CD14-positive monocyte (primary cell): ENCODE results near the gene PYGB. TPM values are rescaled to one million over a fixed set of nuclear protein-coding genes. Genes with fewer than 3 reads are reported as not detected.

Experiments used
- DNase-seq, 3 donors: peaks; one replicate each; pipeline ENCODE4 v3.0.0-alpha.2; 2011 to 2022
- H2AFZ ChIP-seq: 2 replicates; pipeline ENCODE4 v1.6.0; 2012; ENCODE audit warnings: mild to moderate bottlenecking, low read depth, low read length, inconsistent platforms; ENCODE audit not compliant: insufficient read depth, poor library complexity, severe bottlenecking
- H3K27ac ChIP-seq, 2 donors: 1 replicate in 1 of 2; 2 replicates in 1 of 2; pipeline ENCODE4 v1.5.1; 2012 to 2013; ENCODE audit warnings: low read length in 2 of 2, control low read depth in 1 of 2, inconsistent platforms in 1 of 2, low read depth in 1 of 2, mild to moderate bottlenecking in 1 of 2
- H3K27me3 ChIP-seq, 2 donors: one replicate each; pipeline versions ENCODE4 v1.6.0 to v1.6.1; 2011 to 2013; ENCODE audit warnings: low read length in 2 of 2; ENCODE audit not compliant: control insufficient read depth in 2 of 2, insufficient read depth in 2 of 2
- H3K36me3 ChIP-seq, 2 donors: replicated peaks in 1 of 2; 1 replicate in 1 of 2; 2 replicates in 1 of 2; pipeline versions ENCODE4 v1.5.1 to v1.6.1; 2012 to 2013; ENCODE audit warnings: low read length in 2 of 2, control low read depth in 1 of 2, inconsistent platforms in 1 of 2, mild to moderate bottlenecking in 1 of 2; ENCODE audit not compliant: insufficient read depth in 2 of 2, control insufficient read depth in 1 of 2
- H3K4me1 ChIP-seq, 2 donors: 1 replicate in 1 of 2; 2 replicates in 1 of 2; pipeline versions ENCODE4 v1.5.1 to v1.6.1; 2012 to 2013; ENCODE audit warnings: low read length in 2 of 2, control low read depth in 1 of 2, inconsistent platforms in 1 of 2, mild to moderate bottlenecking in 1 of 2, moderate library complexity in 1 of 2; ENCODE audit not compliant: insufficient read depth in 2 of 2, control insufficient read depth in 1 of 2
- H3K4me2 ChIP-seq: replicated peaks from 2 replicates; pipeline ENCODE3; 2012; ENCODE audit warnings: low read length, moderate library complexity, mild to moderate bottlenecking; ENCODE audit not compliant: poor library complexity, severe bottlenecking; ENCODE audit errors: extremely low read depth
- H3K4me3 ChIP-seq, 3 experiments: fragments of 200-600 bp in 1 of 3; sonication (generic) in 1 of 3; replicated peaks in 1 of 3; 1 replicate in 2 of 3; 2 replicates in 1 of 3; pipeline ENCODE4 v1.5.1; 2011 to 2013; ENCODE audit warnings: low read length in 3 of 3, mild to moderate bottlenecking in 3 of 3, control low read depth in 2 of 3, low read depth in 2 of 3, inconsistent platforms in 1 of 3, moderate library complexity in 1 of 3
- H3K79me2 ChIP-seq: 2 replicates; pipeline ENCODE4 v1.6.0; 2012; ENCODE audit warnings: mild to moderate bottlenecking, control low read depth, inconsistent platforms, low read length, moderate library complexity; ENCODE audit not compliant: insufficient read depth
- H3K9ac ChIP-seq: 2 replicates; pipeline ENCODE4 v1.6.0; 2017; ENCODE audit warnings: low read length, mild to moderate bottlenecking; ENCODE audit not compliant: insufficient read depth, poor library complexity, severe bottlenecking
- H3K9me3 ChIP-seq, 2 donors: replicated peaks in 1 of 2; 1 replicate in 1 of 2; 2 replicates in 1 of 2; pipeline versions ENCODE4 v1.5.1 to v1.6.1; 2012 to 2013; ENCODE audit warnings: low read length in 2 of 2, control low read depth in 1 of 2; ENCODE audit not compliant: control insufficient read depth in 1 of 2, insufficient read depth in 1 of 2
- H4K20me1 ChIP-seq: 2 replicates; pipeline ENCODE4 v1.6.0; 2012; ENCODE audit warnings: mild to moderate bottlenecking, low read length, control low read depth, moderate library complexity; ENCODE audit not compliant: insufficient read depth
- H3K27ac Mint-ChIP-seq, 7 donors: one replicate each; pipeline ENCODE4 v1.8.0; 2020; ENCODE audit warnings: mild to moderate bottlenecking in 7 of 7, mixed read lengths in 7 of 7, moderate library complexity in 6 of 7, inconsistent platforms in 2 of 7
- H3K27me3 Mint-ChIP-seq, 3 donors: one replicate each; pipeline ENCODE4 v1.8.0; 2021 to 2022; ENCODE audit warnings: low read depth in 3 of 3, mild to moderate bottlenecking in 3 of 3, mixed read lengths in 3 of 3, moderate library complexity in 3 of 3, inconsistent platforms in 1 of 3
- H3K36me3 Mint-ChIP-seq, 2 donors: one replicate each; pipeline ENCODE4 v1.8.0; 2020; ENCODE audit warnings: mixed read lengths in 2 of 2, inconsistent platforms in 1 of 2, mild to moderate bottlenecking in 1 of 2
- H3K4me1 Mint-ChIP-seq: one replicate; pipeline ENCODE4 v1.8.0; 2020; ENCODE audit warnings: mild to moderate bottlenecking, mixed read lengths
- H3K4me3 Mint-ChIP-seq, 2 donors: one replicate each; pipeline ENCODE4 v1.8.0; 2020; ENCODE audit warnings: mild to moderate bottlenecking in 2 of 2, mixed read lengths in 2 of 2, moderate library complexity in 1 of 2
- H3K9me3 Mint-ChIP-seq, 7 donors: one replicate each; pipeline ENCODE4 v1.8.0; 2020 to 2022; ENCODE audit warnings: mixed read lengths in 7 of 7, mild to moderate bottlenecking in 6 of 7, moderate library complexity in 6 of 7, inconsistent platforms in 2 of 7
- WGBS: methylation state at CpG from one replicate; pipeline ENCODE4 v1.1.5; 2013; ENCODE audit warnings: missing lambda C conversion rate; ENCODE audit not compliant: insufficient coverage; 5-methylcytosine and 5-hydroxymethylcytosine counted together
- intact Hi-C, 2 donors: fragments of 100-400 bp; cut with micrococcal nuclease; formaldehyde crosslinking; loops; one replicate each; pipeline versions ENCODE4 v1.15.0 to v1.15.1; 2023
- polyA plus RNA-seq, 3 donors: library from polyadenylated mRNA; depleted of rRNA in 1 of 3; unstranded in 2 of 3; stranded (reverse) in 1 of 3; fragments of 300-500 nt in 2 of 3; fragments of >200 nt in 1 of 3; fragmentation: Illumina TruSeq in 2 of 3; gene quantifications; 1 replicate in 2 of 3; 2 replicates in 1 of 3; pipeline ENCODE4 v1.2.3, GENCODE V29; 2012 to 2021
- TF ChIP-seq, protein P1 (sequence below): fragments of 200-600 bp; IDR thresholded peaks from one replicate; pipeline ENCODE4 v1.8.0; 2022; ENCODE audit warnings: antibody characterized with exemption, mild to moderate bottlenecking

The PYGB gene
- polyA plus RNA-seq, 3 donors = 26.6 to 33.2 (median 26.7) TPM

DNA sequence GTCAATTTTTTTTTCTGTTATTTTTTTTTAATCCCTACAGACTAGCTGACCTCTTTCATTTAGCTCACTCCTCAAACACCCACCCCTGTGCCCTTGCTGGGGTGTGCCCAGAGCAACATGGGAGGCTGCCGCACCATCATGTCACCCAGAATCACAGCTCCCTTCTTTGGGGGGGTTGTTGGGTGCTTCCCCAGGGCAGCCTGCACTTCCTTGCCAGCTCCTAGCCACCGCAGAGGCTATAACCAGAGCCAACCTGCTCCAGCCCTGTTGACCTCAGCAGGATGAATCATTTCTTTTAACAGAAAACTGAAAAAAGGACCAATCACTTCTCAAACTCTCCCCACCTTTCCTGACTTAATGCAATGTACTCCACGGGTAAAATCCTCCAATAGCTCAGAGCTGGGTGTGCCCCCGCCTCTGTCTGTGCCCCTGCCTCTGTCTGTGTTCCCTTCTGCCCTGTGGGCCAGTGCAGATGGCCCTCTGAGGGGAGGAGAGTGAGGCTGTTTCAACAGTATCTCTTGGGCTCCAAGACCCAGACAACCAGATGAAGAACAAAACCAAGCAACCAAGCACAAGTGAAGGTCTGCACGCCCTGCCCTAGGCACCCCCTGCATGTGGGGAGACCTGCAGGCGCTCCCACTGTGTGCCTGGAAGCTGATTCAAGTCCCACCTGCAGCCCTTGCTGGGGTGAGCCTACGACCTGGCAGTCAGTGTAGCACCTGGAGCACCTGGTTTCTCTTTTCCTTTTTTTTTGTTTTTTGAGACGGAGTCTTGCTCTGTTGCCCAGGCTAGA lies 67.7 kb downstream of the PYGB start:
- Histone ChIP-seq H4K20me1 (no peaks in the 10 kb centered on the region), H3K4me3 (no peak overlapping the region), H3K27me3 (no peaks in the 10 kb centered on the region), H3K79me2 (peaks cover 12% of the 10 kb centered on the region), H3K27ac (no peak overlapping the region), H3K36me3 (peaks cover 0 to 15% of the 10 kb centered on the region in 2 donors), H3K9ac (no peak overlapping the region), H3K9me3 (no peaks in the 10 kb centered on the region), H2AFZ (no peak overlapping the region), H3K4me1 (peaks cover 43 to 45% of the 10 kb centered on the region in 2 donors), H3K4me2 (no peak overlapping the region)
- H3K27me3 Mint-ChIP-seq = peaks cover 0 to under 1% (median 0%) of the 10 kb centered on the region in 3 donors
- 98% methylated on average over 4 of the region's 8 CpGs for WGBS
- H3K27ac Mint-ChIP-seq = peak overlapping the region in 3 of 7 donors; percentile 60 to 88 (median 70)
- peaks cover 48% of the 10 kb centered on the region for H3K4me1 Mint-ChIP-seq
- intact Hi-C loops = loop anchor here (5.0 to 10.0 kb wide), 2 partner anchors 72 to 321 kb away; partner anchors contain the start of gene APMAP (in 1 of the 2)
- H3K36me3 Mint-ChIP-seq = peaks cover 14 to 52% of the 10 kb centered on the region in 2 donors
- no peaks in the 10 kb centered on the region for H3K9me3 Mint-ChIP-seq
- DNase-seq = no peak
- no peak overlapping the region for H3K4me3 Mint-ChIP-seq
- TF ChIP-seq, protein P1, sequence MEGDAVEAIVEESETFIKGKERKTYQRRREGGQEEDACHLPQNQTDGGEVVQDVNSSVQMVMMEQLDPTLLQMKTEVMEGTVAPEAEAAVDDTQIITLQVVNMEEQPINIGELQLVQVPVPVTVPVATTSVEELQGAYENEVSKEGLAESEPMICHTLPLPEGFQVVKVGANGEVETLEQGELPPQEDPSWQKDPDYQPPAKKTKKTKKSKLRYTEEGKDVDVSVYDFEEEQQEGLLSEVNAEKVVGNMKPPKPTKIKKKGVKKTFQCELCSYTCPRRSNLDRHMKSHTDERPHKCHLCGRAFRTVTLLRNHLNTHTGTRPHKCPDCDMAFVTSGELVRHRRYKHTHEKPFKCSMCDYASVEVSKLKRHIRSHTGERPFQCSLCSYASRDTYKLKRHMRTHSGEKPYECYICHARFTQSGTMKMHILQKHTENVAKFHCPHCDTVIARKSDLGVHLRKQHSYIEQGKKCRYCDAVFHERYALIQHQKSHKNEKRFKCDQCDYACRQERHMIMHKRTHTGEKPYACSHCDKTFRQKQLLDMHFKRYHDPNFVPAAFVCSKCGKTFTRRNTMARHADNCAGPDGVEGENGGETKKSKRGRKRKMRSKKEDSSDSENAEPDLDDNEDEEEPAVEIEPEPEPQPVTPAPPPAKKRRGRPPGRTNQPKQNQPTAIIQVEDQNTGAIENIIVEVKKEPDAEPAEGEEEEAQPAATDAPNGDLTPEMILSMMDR = no peak

DNA sequence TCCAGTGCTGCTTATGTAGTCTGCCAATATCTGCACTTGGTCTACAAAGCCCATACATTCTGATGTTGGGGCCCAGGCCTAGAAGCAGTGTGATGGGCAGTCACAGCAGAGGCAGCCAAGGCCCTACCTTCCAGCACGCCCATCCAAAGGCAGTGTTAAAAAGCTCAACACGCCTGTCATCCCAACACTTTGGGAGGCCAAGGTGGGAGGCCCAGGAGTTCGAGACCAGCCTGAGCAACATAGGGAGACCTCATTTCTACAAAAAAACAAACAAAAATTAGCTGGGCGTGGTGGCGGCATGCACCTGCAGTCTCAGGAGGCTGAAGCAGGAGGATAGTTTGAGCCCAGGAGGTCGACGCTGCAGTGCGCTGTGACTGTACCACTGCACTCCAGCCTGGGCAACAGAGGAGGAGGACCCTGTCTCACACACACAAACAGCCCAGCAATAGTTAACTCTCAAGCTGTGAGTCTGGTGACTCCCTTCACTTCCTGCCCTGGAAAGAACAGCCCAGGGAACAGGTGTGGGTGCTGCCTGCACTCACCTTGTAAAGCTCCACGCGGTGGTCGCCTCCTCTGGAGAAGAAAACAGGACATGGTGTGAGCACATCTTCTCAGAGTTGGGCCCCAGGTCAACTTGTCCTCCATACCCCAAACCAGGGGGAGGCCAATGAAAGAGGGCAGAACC lies 68.8 kb downstream of the PYGB start:
- Histone ChIP-seq H3K27me3 (no peaks in the 10 kb centered on the region), H3K4me2 (no peak overlapping the region), H2AFZ (no peak overlapping the region), H3K9me3 (no peaks in the 10 kb centered on the region), H3K36me3 (peaks cover 0 to 20% of the 10 kb centered on the region in 2 donors), H3K27ac (peak overlapping the region; percentile 93), H3K9ac (no peak overlapping the region), H3K79me2 (peaks cover 23% of the 10 kb centered on the region), H3K4me3 (no peak overlapping the region), H3K4me1 (peaks cover 33 to 40% of the 10 kb centered on the region in 2 donors), H4K20me1 (no peaks in the 10 kb centered on the region)
- no peak for DNase-seq
- Mint-ChIP-seq H3K9me3 (no peaks in the 10 kb centered on the region), H3K4me3 (no peak overlapping the region), H3K36me3 (peaks cover 17 to 60% of the 10 kb centered on the region in 2 donors), H3K4me1 (peaks cover 40% of the 10 kb centered on the region), H3K27me3 (no peaks in the 10 kb centered on the region), H3K27ac (peak overlapping the region in 6 of 7 donors; percentile 18 to 91 (median 74))
- TF ChIP-seq, protein P1 = no peak
- intact Hi-C loops = loop anchor here (5.0 to 10.0 kb wide), 2 partner anchors 71 to 322 kb away; partner anchors contain the start of gene APMAP (in 1 of the 2)
- 100% methylated on average over 4 of the region's 11 CpGs for WGBS
